Ectodermal cell (in vitro differentiated cells): ENCODE results near the gene OR13C5.
"Not testable (repeated sequence)": the region's sequence is repeated elsewhere in the genome, so short reads cannot be mapped to it uniquely, and the experiment has no call there.

Source experiments
- H3K27ac ChIP-seq: 2 replicates; pipeline ENCODE4 v1.7.0; 2013; ENCODE audit warnings: mild to moderate bottlenecking, low read depth, low read length; ENCODE audit not compliant: insufficient read depth, poor library complexity, severe bottlenecking
- H3K27me3 ChIP-seq: 2 replicates; pipeline ENCODE4 v1.7.0; 2013; ENCODE audit warnings: mild to moderate bottlenecking, low read length; ENCODE audit not compliant: insufficient read depth, control insufficient read depth, poor library complexity, severe bottlenecking
- H3K36me3 ChIP-seq: one replicate; pipeline ENCODE4 v1.7.0; 2013; ENCODE audit warnings: low read length; ENCODE audit not compliant: control insufficient read depth, insufficient read depth
- H3K4me1 ChIP-seq: one replicate; pipeline ENCODE4 v1.7.0; 2013; ENCODE audit warnings: low read length; ENCODE audit not compliant: control insufficient read depth, insufficient read depth
- H3K4me3 ChIP-seq: 2 replicates; pipeline ENCODE4 v1.7.0; 2013; ENCODE audit warnings: low read depth, low read length, control low read depth; ENCODE audit not compliant: insufficient read depth
- H3K9me3 ChIP-seq: 2 replicates; pipeline ENCODE4 v1.7.0; 2013; ENCODE audit warnings: mild to moderate bottlenecking, low read length, moderate library complexity; ENCODE audit not compliant: control insufficient read depth
- WGBS, 2 experiments: methylation state at CpG; one replicate each; pipeline ENCODE4 v1.1.7; 2013; ENCODE audit warnings: missing lambda C conversion rate in 2 of 2; 5-methylcytosine and 5-hydroxymethylcytosine counted together

Gene OR13C5

GRCh38 chr9:104598749-104599148 lies 464 bp downstream of the OR13C5 start:
- H3K36me3 ChIP-seq, H3K4me3 ChIP-seq, H3K27ac ChIP-seq, H3K4me1 ChIP-seq, H3K9me3 ChIP-seq, H3K27me3 ChIP-seq: not testable (repeated sequence)
- 71 to 89% methylated on average over 1 to 3 of the region's 3 CpGs for WGBS, 2 experiments

- H3K27me3 ChIP-seq: no peaks in the 10 kb centered on the region
- no peaks in the 10 kb centered on the region for H3K4me1 ChIP-seq
- no peak overlapping the region for H3K4me3 ChIP-seq
- WGBS, 2 experiments: 33 to 80% methylated on average over 1 of the region's 1 CpG
- H3K36me3 ChIP-seq: no peaks in the 10 kb centered on the region
- H3K9me3 ChIP-seq: no peaks in the 10 kb centered on the region
- H3K27ac ChIP-seq: no peak overlapping the region
Observed at GRCh38 chr9:104589626-104590025, 9.6 kb downstream of the OR13C5 start.

GRCh38 chr9:104586496-104587180 lies 12.6 kb downstream of the OR13C5 start:
- H3K4me3 ChIP-seq: no peak overlapping the region
- H3K4me1 ChIP-seq: no peaks in the 10 kb centered on the region
- H3K27ac ChIP-seq: no peak overlapping the region
- no peaks in the 10 kb centered on the region for H3K36me3 ChIP-seq
- no peaks in the 10 kb centered on the region for H3K9me3 ChIP-seq
- WGBS, 2 experiments: 82 to 89% methylated on average over 1 of the region's 1 CpG
- H3K27me3 ChIP-seq: no peaks in the 10 kb centered on the region

GRCh38 chr9:104580562-104580961 lies 18.7 kb downstream of the OR13C5 start:
- H3K9me3 ChIP-seq: no peaks in the 10 kb centered on the region
- WGBS, 2 experiments: 89% methylated on average over 1 of the region's 1 CpG; no CpG with 5 or more reads in 1 of the 2 experiments
- H3K4me3 ChIP-seq: no peak overlapping the region
- no peaks in the 10 kb centered on the region for H3K36me3 ChIP-seq
- H3K27ac ChIP-seq: no peak overlapping the region
- H3K27me3 ChIP-seq: no peaks in the 10 kb centered on the region
- no peaks in the 10 kb centered on the region for H3K4me1 ChIP-seq

- Histone ChIP-seq H3K27me3 (no peaks in the 10 kb centered on the region), H3K27ac (no peak overlapping the region), H3K4me1 (no peaks in the 10 kb centered on the region), H3K4me3 (no peak overlapping the region), H3K36me3 (no peaks in the 10 kb centered on the region), H3K9me3 (no peaks in the 10 kb centered on the region)
- 92 to 95% methylated on average over 5 of the region's 5 CpGs for WGBS, 2 experiments
Observed at GRCh38 chr9:104577263-104577662, 21.9 kb downstream of the OR13C5 start.

- 87 to 97% methylated on average over 2 of the region's 2 CpGs for WGBS, 2 experiments
- Histone ChIP-seq H3K4me3 (no peak overlapping the region), H3K9me3 (no peaks in the 10 kb centered on the region), H3K4me1 (no peaks in the 10 kb centered on the region), H3K27ac (no peak overlapping the region), H3K27me3 (no peaks in the 10 kb centered on the region), H3K36me3 (no peaks in the 10 kb centered on the region)
Observed at GRCh38 chr9:104575456-104575855, 23.8 kb downstream of the OR13C5 start.

GRCh38 chr9:104572612-104573011 lies 26.6 kb downstream of the OR13C5 start:
- Histone ChIP-seq H3K4me3 (no peak overlapping the region), H3K27ac (no peak overlapping the region), H3K4me1 (no peaks in the 10 kb centered on the region), H3K36me3 (no peaks in the 10 kb centered on the region), H3K27me3 (no peaks in the 10 kb centered on the region), H3K9me3 (no peaks in the 10 kb centered on the region)
- 67% methylated on average over 1 of the region's 1 CpG; no CpG with 5 or more reads in 1 of the 2 experiments for WGBS, 2 experiments

GRCh38 chr9:104568868-104569267 lies 30.3 kb downstream of the OR13C5 start, which contains the start of gene OR13C8:
OR13C8 (plus strand) TSS chr9:104569168; CDS start chr9:104569168, 0 bp downstream.
- no peak within 1 kb of the TSS for H3K4me3 ChIP-seq
- no peaks in the 10 kb centered on the region for H3K9me3 ChIP-seq
- 91 to 95% methylated on average over 4 of the region's 4 CpGs for WGBS, 2 experiments
- H3K27me3 ChIP-seq: no peaks in the 10 kb centered on the region
- no peak within 1 kb of the TSS for H3K27ac ChIP-seq
- H3K36me3 ChIP-seq: no peaks in the 10 kb centered on the region
- no peaks in the 10 kb centered on the region for H3K4me1 ChIP-seq

GRCh38 chr9:104564358-104564757 lies 34.9 kb downstream of the OR13C5 start:
- H3K4me3 ChIP-seq: no peak overlapping the region
- no peaks in the 10 kb centered on the region for H3K36me3 ChIP-seq
- no peaks in the 10 kb centered on the region for H3K27me3 ChIP-seq
- no peaks in the 10 kb centered on the region for H3K9me3 ChIP-seq
- 42 to 60% methylated on average over 1 of the region's 1 CpG for WGBS, 2 experiments
- no peak overlapping the region for H3K27ac ChIP-seq
- H3K4me1 ChIP-seq: no peaks in the 10 kb centered on the region

GRCh38 chr9:104556830-104557634 lies 42.2 kb downstream of the OR13C5 start:
- Histone ChIP-seq H3K36me3 (no peaks in the 10 kb centered on the region), H3K27me3 (no peaks in the 10 kb centered on the region), H3K9me3 (no peaks in the 10 kb centered on the region), H3K4me1 (peaks cover 5% of the 10 kb centered on the region), H3K4me3 (no peak overlapping the region), H3K27ac (no peak overlapping the region)
- WGBS, 2 experiments: 88 to 92% methylated on average over 8 of the region's 8 CpGs
